GM21447 (cell line): ENCODE measurements around the gene PCCA.

Source experiments
- ATAC-seq: cut with Tn5 transposase; IDR thresholded peaks from one replicate; pipeline ENCODE4 v1.9.1; 2021; ENCODE audit not compliant: unreplicated experiment

The PCCA gene

GRCh38 chr13:100534147-100534843 is 445.4 kb downstream of the PCCA start:
- ATAC-seq = no peak

- no peak for ATAC-seq
Observed at GRCh38 chr13:100534911-100535310, 446.0 kb downstream of the PCCA start.

GRCh38 chr13:100535426-100536135 is 446.7 kb downstream of the PCCA start:
- ATAC-seq = no peak

- ATAC-seq = no peak
Observed at GRCh38 chr13:100536643-100537180, 447.8 kb downstream of the PCCA start.

GRCh38 chr13:100537486-100537885 is 448.6 kb downstream of the PCCA start:
- ATAC-seq = no peak

GRCh38 chr13:100537951-100538462 is 449.1 kb downstream of the PCCA start:
- ATAC-seq = no peak

- no peak for ATAC-seq
Observed at GRCh38 chr13:100540621-100541020, 451.7 kb downstream of the PCCA start.

GRCh38 chr13:100541897-100542825 is 453.3 kb downstream of the PCCA start:
- no peak for ATAC-seq

GRCh38 chr13:100542826-100543156 is 453.9 kb downstream of the PCCA start:
- peak; percentile 86 for ATAC-seq

GRCh38 chr13:100543872-100544602 is 455.1 kb downstream of the PCCA start:
- no peak for ATAC-seq

GRCh38 chr13:100544866-100545683 is 456.2 kb downstream of the PCCA start:
- ATAC-seq = no peak

- ATAC-seq = no peak
Observed at GRCh38 chr13:100545684-100546061, 456.8 kb downstream of the PCCA start.

GRCh38 chr13:100546713-100547405 is 458.0 kb downstream of the PCCA start:
- ATAC-seq = no peak

- ATAC-seq = no peak
Observed at GRCh38 chr13:100547791-100548201, 458.9 kb downstream of the PCCA start.

- no peak for ATAC-seq
Observed at GRCh38 chr13:100549316-100549715, 460.4 kb downstream of the PCCA start.

- ATAC-seq = no peak
Observed at GRCh38 chr13:100552755-100553154, 463.9 kb downstream of the PCCA start.

- no peak for ATAC-seq
Observed at GRCh38 chr13:100559886-100560285, 471.0 kb downstream of the PCCA start.

GRCh38 chr13:100560498-100561157 is 471.7 kb downstream of the PCCA start:
- ATAC-seq = no peak

- no peak for ATAC-seq
Observed at GRCh38 chr13:100561158-100561499, 472.2 kb downstream of the PCCA start.
